Testis (tissue), 2 donors: ENCODE data around the gene HLX.

Source experiments
- POLR2A ChIP-seq: fragments of 450-650 bp; IDR thresholded peaks from one replicate; pipeline ENCODE4 v1.6.1; 2017; ENCODE audit warnings: antibody characterized with exemption, mild to moderate bottlenecking, moderate library complexity
- TF ChIP-seq, protein P1 (sequence below), 3 experiments: fragments of 450-650 bp in 2 of 3; fragments of 200-600 bp in 1 of 3; sonication (generic) in 1 of 3; IDR thresholded peaks; one replicate each; pipeline ENCODE4 v1.5.1; 2016 to 2019; ENCODE audit warnings: antibody characterized with exemption in 3 of 3, mild to moderate bottlenecking in 2 of 3, moderate library complexity in 1 of 3

- TF ChIP-seq POLR2A, result no peak
- TF ChIP-seq, protein P1, sequence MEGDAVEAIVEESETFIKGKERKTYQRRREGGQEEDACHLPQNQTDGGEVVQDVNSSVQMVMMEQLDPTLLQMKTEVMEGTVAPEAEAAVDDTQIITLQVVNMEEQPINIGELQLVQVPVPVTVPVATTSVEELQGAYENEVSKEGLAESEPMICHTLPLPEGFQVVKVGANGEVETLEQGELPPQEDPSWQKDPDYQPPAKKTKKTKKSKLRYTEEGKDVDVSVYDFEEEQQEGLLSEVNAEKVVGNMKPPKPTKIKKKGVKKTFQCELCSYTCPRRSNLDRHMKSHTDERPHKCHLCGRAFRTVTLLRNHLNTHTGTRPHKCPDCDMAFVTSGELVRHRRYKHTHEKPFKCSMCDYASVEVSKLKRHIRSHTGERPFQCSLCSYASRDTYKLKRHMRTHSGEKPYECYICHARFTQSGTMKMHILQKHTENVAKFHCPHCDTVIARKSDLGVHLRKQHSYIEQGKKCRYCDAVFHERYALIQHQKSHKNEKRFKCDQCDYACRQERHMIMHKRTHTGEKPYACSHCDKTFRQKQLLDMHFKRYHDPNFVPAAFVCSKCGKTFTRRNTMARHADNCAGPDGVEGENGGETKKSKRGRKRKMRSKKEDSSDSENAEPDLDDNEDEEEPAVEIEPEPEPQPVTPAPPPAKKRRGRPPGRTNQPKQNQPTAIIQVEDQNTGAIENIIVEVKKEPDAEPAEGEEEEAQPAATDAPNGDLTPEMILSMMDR (IDR thresholded peaks at IDR 0.05), result no peak
Observed at GRCh38 chr1:220894924-220895256, 15.6 kb downstream of the HLX start.
